HG02970 (cell line): Measurements from ENCODE around the gene PRDM10.
A peak's percentile ranks its signal among the peaks of the same experiment; 100 is the strongest.
"Not testable (repeated sequence)": the region's sequence is repeated elsewhere in the genome, so short reads cannot be mapped to it uniquely, and the experiment has no call there.

Experiments used
- ATAC-seq: cut with Tn5 transposase; IDR thresholded peaks from one replicate; pipeline ENCODE4 v1.9.1; 2021; ENCODE audit warnings: mild to moderate bottlenecking, moderate library complexity, moderate number of reproducible peaks; ENCODE audit not compliant: unreplicated experiment, low FRiP score

The PRDM10 gene

DNA sequence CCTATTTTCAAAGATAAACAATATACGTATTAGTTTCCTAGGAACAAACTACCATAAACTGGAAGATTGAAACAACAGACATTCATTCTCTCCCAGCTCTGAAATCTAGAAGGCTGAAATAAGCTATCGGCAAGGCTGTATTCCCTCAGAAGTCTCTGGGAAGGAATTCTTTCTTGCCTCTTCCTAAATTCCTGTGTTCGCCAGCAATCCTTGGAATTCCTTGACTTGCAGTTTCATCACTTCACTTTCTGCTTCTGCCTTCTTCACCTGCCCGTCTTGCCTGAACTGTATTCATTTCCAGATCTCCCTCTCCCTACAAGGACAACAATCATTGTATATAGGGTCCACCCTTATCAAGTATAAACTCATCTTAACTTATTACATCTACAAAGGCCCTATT, 17.7 kb upstream of the PRDM10 start:
- ATAC-seq = no peak

DNA sequence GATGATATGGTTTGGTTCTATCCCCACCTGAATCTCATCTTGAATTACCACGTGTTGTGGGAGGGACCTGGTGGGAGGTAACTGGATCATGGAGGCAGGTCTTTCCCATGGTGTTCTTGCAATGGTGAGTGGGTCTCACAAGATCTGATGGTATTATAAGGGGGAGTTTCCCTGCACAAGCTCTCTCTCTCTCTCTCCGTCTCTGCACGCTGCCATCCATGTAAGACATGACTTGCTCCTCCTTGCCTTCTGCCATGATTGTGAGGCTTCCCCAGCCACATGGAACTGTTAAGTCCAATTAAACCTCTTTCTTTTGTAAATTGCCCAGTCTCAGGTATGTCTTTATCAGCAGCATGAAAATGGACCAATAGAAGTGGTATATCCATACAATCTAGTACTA, 13.2 kb upstream of the PRDM10 start:
- not testable (repeated sequence) for ATAC-seq

DNA sequence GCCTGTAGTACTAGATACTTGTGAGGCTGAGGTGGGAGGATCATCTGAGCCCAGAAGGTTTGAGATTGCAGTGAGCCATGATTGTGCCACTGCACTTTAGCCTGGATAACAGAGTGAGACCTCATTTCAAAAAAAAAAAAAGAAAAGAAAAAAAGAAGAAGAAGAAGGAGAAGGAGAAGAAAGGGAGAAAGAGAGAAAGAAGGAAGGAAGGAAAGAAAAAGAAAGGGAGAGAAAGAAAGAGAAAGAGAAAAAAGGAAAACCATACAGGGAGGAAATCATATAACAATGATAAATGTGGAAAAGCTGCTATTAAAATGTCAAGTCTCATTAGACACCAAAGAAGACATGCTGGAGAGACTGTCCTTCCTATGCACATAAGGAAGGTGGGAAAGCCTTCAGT, 5.7 kb upstream of the PRDM10 start:
- ATAC-seq = no peak

DNA sequence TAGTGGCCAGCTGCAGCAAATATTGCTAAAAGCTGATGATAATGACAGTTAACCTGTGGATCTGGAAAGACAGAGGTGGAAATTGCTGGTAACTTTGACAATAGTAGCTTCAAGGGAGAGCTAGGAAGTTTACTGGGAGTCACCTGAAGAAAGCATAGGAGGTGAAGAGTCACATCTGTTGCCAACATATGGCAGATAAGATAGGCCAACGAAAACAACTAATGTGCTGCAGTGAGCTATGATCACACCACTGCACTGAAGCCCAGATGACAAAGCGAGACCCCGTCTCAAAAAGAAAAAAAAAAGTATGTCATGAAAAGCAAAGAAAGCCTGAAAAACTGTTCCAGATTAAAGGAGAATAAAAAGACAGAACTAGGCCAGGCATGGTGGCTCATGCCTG, 4.3 kb upstream of the PRDM10 start:
- ATAC-seq = no peak

DNA sequence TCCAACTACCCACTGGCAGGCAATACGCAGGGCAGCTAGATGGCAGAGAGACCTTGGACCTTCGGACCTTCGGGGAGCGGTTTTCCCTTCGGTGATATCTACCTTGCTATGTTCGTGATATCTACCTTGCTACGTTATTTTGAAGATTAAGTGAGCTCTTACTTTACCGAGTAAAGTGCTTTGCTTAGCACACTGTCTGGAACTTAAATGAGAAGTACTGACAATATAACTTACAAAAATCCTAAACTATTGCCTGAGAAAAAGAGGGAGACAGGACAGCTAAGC, 1.0 kb upstream of the PRDM10 start:
- peak; percentile 20 for ATAC-seq

DNA sequence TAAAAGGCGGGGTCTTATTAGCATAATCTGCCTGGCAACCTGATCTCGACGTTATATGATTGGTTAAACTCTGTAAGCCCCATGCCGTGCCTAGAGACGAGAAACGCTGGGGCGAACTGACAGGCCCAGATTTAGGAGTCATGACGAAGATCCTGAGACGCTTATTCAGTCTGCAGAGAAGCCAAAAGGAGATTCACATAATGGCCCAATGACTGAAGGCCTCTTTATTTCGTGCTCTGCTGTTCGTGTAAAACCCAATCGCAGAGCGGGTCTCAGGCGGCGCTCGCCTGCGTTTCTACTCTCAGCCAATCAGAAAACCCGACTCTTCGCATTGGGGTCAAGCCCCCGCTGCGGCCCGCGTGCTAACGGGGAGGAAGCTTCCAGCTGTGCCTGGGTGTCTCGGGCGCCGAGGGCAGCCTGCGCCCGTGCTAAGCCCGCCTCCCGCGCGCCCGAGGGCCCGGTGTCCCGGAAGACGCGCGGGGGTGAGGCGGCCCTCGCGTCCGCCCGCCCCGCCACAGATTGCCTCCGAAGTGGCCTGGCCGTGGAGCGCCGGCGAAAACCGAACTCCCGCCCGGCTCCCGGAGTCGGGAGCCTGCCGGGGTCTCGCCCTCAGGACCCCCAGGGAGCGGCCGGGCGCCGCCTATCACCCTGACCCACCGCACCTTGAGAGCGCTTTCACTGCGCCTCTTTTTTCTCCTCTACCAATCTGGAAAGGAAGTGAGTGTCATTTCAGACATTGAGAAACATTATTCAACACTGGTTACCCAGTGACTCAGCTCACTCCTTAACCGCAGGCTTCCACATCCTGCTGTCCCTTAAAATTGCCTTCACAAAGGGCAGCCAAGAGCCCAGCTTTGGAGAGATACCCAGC, 446 bp upstream of the PRDM10 start:
- peak; percentile 88 for ATAC-seq

DNA sequence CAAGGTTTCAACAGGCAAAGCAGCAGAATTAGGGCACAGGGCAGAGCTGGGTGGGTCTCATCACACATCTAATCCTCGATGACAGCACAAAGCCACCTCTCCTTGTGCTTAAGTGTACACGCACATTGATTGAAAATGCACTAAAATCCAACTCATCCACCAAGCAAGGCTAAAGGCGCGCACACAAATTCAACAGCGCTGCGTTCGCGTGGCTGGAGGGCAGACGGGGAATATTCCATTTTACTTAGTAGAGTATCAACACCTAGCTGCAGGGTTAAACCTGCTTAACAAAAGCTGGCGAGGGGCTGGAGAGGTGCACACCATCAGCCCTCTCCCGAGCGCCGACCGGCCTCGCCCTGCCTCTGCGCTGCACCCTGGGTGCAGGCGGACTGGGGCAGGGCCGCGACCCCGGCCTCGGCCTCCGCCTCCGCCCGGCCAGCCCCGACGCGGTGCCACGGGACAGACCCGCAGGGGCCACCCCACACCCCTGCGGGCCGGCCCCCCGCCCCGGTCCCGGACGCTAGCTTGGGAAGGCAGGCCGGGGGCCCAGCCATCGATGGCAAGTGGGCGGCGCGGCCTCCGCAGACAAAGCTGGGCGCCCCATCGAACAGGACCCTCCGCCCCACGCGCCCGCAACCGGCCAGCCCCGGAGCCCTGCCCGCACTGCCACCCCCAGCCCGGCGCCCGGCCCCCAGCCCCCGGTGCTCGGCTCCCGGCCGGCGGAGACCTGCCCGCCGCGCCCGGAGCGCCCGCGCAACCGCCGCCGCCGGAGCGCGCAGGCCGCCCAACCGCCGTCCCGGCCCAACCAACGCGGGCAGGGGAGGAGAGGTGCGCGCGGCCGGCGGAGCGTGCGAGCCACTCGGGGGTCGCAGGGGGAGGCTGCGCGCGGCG, 929 bp downstream of the PRDM10 start:
- peak; percentile 26 for ATAC-seq

DNA sequence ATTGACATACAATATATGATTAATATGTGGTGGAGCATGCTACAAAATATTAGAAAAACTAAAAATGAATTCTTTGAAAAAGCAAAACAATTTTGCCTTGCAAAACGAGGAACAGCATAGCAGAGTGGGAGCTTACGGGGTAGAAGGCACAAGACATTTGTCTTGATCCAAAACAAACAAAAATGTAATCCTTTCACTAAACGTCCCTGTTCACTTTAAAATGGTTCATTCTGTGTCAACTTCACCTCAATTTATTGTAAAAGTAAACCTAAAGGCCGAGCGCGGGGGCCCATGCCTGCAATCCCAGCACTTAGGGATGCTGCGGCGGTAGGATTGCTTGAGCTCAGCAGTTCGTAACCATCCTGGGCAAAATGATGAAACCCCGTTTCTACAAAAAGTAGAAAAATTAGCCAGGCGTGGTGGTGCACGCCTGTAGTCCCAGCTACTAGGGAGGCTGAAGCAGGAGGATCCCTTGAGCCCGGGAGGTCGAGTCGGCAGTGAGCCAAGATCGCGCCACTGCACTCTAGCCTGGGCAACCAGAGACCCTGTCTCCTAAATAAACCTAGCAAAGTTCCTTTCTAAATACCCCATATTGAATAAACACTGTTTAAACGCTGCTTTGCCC, 2.0 kb downstream of the PRDM10 start:
- no peak for ATAC-seq

DNA sequence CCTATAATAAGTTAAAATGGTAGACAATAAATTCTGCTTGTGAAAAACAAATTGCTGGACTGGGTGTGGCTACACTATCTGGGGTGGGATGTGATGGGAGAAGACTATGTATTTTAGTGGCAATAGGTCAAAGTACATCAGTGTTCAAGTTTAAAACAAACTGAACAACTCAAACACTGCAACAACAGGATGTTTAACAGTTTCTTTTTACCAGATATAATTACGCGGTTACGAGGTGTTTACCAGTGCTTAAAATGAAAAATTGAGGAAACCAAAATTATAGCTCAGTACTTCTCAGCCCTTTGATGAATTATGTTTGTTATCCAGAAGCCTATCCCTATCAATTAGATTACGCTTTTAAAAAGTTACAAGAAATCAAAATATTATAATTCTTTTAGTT, 3.2 kb downstream of the PRDM10 start:
- no peak for ATAC-seq

DNA sequence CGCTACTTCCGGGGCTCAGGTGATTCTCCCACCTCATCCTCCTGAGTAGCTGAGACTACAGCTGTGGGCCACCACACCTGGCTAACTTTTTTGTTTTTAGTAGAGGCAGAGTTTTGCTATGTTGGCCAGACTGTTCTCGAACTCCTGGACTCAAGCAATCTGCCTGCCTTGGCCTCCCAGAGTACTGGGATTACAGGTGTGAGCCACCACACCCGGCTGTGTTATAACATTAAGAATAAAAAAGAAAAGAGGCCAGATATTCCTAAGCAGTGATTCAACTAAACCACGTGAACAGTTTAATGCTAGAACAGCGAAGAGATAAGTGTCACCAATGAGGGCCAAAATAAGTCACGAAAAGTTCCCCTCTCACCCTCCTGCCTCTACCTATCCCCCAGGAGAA, 3.7 kb downstream of the PRDM10 start:
- ATAC-seq = no peak

DNA sequence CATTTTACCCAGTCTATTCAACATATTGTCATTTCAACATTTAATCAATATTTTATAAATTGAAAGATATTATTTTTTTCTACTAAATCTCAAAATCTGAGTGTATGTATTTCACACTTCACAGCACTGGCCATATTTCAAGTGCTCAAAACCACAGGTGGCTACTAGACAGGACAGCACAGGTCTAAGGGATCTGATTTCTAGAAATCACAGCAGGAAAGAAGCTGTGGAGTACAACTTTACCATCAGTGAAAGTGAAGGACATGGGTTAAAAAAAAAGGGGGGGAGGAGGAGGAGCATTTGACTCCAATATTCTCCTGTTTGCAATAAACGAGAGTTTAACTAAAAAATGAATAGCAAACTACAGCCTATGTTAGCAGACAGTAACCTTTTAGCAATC, 4.5 kb downstream of the PRDM10 start:
- no peak for ATAC-seq

DNA sequence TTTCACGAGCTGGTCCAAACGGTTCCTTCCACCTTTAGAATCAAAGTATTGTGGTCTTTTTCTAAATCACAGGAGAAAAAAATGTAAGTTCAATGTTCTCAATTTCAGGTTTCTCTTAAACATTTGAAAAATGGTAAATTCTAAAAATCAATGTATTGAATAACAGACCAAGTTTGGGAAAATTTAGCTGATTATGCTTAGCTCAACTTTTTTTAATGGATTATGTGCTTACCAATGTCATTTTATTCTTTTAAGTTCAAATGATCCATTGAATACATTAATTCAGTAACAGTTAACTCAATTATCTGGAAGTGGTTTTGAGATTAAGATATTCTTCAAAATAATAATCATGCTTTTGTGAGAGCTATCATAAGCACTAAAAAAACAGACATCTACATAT, 5.1 kb downstream of the PRDM10 start:
- no peak for ATAC-seq

DNA sequence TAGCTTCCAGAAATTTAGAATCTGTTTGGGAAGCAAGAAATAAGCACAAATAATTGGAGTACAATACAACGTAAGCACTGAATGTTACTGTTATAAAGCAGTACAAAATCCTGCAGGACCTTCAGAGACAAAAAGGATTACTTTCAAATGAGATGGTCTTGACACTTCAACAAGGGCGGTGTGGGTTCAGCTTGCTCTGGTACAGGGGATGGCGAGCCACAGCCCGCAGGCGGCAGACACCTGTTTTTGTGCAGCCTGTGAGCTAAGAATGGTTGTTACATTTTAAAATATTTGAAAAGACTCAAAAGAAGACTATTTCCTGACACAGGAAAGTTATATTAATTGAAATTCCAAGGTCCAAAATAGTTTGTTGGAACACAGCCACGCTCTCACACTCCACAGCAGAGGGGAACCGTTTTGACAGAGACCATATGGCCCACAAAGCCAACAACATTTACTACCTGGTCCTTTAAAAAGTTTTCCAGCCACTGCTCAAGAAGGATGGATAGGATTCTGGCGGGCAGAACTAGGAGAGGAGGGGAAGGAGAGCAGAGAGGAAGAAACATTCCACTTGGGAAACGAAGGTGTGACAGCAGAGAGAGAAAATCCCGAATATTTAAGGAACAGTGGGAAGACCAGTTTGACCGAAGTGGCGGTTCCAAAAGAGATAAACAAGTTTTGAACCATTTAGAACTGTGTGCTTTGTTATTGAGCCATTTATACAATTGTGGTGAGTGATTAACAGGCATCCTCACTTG, 6.3 kb downstream of the PRDM10 start:
- no peak for ATAC-seq

DNA sequence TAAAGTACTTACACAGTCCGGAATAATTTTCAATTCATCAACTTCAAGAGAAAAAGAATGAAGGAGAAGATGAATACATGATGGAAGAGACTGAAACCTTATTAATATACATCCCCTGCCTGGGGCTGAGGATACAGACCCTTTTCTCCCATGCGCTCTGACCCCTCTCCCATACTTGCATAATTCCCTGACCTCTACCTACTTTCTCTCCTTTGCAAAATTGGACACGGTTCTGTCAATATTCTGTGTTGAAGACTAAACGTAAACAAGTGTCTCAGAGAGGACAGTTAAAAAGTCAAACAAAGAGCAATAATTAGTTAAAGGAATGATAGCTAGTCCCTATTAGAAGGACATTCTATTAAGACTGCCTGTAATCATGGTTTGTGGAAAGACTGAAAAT, 7.5 kb downstream of the PRDM10 start:
- ATAC-seq = no peak

DNA sequence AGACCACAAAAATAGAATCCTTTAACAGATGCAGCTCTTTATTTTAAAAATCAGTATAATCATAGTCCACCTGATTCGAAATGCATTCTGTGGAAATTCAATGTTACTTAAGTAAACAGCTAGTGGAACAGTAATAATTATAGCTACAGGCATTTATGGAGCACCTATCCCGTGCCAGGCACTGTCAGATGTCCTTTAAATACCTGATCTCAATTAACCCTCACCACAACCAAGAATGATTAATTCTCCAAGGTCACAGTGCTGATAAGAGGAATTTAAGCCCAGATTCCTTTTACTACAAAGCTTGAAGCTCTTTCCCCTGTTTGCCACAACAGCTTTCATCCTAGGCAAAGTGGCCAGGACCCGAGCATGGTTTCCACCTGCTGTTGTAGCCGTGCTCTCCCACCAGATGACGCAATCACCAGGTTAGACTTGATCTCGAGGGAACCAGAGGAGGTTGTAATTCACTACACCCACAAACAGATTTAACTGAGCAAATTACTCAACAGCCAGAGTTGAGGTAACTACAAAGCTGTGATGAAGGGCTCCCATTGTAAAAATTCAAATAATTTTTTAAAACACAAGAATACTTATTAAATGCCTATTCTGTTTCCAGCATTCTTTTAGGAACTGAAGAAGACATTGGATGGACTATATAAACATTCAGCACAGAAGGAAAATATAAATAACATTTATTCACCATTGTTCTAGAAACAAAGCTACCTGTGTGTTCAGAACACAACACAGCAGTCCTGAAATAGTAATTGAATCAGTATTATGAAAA, 10.3 kb downstream of the PRDM10 start:
- ATAC-seq = no peak

DNA sequence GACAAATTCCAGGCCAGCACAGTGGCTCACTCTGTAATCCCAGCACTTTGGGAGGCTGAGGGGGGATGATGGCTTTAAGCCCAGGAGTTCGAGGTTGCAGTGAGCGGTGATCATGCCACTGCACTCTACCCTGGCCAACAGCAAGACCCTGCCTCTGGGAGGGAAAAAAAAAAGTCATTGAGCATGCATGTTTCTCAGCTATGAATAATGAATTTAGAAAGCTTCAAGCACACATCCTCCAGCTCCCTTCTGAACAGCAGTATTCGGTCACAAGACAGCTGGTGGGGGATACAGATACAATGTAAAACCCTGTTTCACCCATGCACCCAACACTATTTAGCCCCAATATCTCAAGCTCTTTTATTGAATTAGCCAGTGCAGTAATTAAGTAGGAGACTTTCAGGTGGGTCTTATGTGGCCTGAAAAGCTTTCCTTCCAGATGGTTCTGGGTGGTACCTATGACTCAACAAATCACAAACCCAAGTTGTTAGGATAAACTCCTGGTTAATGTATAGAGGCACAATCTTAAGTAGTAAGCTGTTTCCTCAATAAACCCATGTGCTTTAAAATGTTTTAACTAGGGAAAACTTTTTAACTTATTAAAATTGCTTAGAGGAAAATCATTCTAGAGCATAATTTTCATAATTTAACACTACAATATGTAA, 13.4 kb downstream of the PRDM10 start:
- ATAC-seq = no peak

DNA sequence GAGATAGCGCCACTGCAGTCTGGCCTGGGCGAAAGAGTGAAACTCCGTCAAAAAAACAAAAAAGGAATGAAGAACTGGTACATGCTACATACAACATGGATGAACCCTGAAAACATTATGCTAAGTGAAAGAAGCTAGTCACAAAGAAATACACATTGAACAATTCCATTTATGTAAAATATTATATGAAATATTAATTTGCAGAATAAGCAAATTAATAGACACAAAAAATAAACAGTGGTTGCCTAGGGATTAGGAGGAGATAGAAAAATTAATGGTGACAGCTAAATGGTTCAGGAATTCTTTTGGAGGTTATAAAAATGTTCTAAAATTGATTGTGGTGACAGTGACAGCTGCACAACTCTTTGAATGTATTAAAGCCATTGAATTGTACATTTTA, 14.7 kb downstream of the PRDM10 start:
- no peak for ATAC-seq

DNA sequence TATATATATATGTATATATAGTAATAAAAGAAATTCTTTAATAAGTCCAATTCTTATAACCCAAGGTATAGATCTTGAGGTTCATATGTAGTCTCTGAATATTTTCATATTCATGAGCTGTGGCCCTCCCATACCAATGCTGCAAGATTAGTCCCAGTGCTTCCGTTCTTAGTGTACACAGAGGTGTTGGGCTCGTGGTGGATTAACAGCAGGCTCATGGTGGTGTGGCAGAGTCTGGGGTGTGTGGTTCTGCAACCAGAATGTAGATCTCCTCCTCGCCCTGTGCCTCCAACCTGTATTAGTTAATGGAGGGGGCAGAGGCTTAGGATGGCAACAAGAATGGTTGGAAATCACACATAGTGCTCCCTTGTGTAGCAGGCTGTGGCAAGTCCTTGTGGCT, 16.8 kb downstream of the PRDM10 start:
- no peak for ATAC-seq

DNA sequence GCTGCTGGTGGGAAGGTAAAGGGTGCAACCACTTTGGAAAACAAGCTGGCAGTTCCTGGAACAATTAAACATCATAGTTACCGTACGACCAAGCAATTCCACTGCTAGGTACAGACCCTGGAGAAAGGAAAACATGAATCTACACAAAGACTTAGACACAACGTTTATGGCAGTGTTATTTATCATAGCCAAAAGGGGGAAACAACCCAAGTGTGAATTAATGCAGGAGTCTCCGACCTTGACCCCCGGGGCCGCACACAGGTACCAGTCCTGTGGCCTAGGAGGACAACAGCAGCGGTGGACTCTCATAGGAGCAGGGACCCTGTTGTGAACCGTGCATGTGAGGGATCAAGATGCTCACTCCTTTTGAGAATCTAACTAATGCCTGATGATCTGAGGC, 22.5 kb downstream of the PRDM10 start:
- ATAC-seq = no peak
